ENCODE results near the gene JADE3. TPM values are rescaled to one million over a fixed set of nuclear protein-coding genes. Genes with fewer than 3 reads are reported as not detected.

Gene JADE3
- total and polyA plus RNA-seq, 2 donors (not counting 1 experiment from before 2014, with no cell fraction given): 5.1 to 5.3 TPM

DNA sequence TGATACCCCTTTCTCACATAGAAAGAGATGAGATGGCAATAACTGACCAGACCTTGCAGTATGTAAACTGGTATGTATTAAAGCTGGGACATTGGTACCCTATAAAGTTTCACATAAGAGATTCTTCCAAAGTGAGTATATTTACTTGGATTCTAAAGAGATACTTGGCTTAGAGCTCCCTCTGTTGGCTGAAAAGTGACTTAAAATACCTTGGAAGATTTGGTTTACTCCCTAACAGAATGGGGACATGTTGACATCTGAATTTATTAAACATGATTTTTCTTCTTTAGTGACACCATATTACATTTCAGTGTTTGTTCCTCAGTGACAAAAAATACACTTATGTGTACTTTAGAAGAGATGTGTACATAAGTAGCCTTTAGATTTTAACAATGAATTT lies 118.1 kb downstream of the JADE3 start:
- Histone ChIP-seq H3K4me1 (ENCODE audit: control insufficient read depth, extremely low read depth, insufficient read depth, low read length) (no peaks in the 10 kb centered on the region), H3K36me3 (ENCODE audit: control insufficient read depth, insufficient read depth, low read length) (no peaks in the 10 kb centered on the region), H3K9ac (ENCODE audit: insufficient read depth, low read length) (no peak overlapping the region), H3K9me3 (ENCODE audit: control insufficient read depth, insufficient read depth, low read depth, low read length) (no peaks in the 10 kb centered on the region), H3K79me2 (ENCODE audit: control insufficient read depth, insufficient read depth, low read length) (no peaks in the 10 kb centered on the region), H2AFZ (ENCODE audit: low read length) (no peak overlapping the region), H3K27me3 (ENCODE audit: control insufficient read depth, insufficient read depth, low read length) (no peaks in the 10 kb centered on the region), H3K27ac (ENCODE audit: insufficient read depth, low read length) (no peak overlapping the region), H3K4me2 (ENCODE audit: extremely low read depth, insufficient read depth, low read length) (no peak overlapping the region), H4K20me1 (ENCODE audit: control insufficient read depth, extremely low read depth, insufficient read depth, low read length) (no peaks in the 10 kb centered on the region), H3K4me3 (replicated peaks in 1 of 4; ENCODE audit: control extremely low read depth in 1 of 4, insufficient read depth in 1 of 4, low read depth in 3 of 4, low read length in 4 of 4) (no peak overlapping the region)
- TF ChIP-seq, protein P1, sequence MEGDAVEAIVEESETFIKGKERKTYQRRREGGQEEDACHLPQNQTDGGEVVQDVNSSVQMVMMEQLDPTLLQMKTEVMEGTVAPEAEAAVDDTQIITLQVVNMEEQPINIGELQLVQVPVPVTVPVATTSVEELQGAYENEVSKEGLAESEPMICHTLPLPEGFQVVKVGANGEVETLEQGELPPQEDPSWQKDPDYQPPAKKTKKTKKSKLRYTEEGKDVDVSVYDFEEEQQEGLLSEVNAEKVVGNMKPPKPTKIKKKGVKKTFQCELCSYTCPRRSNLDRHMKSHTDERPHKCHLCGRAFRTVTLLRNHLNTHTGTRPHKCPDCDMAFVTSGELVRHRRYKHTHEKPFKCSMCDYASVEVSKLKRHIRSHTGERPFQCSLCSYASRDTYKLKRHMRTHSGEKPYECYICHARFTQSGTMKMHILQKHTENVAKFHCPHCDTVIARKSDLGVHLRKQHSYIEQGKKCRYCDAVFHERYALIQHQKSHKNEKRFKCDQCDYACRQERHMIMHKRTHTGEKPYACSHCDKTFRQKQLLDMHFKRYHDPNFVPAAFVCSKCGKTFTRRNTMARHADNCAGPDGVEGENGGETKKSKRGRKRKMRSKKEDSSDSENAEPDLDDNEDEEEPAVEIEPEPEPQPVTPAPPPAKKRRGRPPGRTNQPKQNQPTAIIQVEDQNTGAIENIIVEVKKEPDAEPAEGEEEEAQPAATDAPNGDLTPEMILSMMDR (conservative IDR thresholded peaks at IDR 0.05 in 1 of 2, IDR thresholded peaks at IDR 0.05 in 1 of 2; ENCODE audit: low read depth in 1 of 2, low read length in 2 of 2): peak; percentile 14 to 42
- TF ChIP-seq EZH2 (IDR thresholded peaks at IDR 0.05; ENCODE audit: low read length, missing control alignments): no peak
- DNase-seq (ENCODE audit: low read depth in 2 of 2): peak; percentile 50 to 80

DNA sequence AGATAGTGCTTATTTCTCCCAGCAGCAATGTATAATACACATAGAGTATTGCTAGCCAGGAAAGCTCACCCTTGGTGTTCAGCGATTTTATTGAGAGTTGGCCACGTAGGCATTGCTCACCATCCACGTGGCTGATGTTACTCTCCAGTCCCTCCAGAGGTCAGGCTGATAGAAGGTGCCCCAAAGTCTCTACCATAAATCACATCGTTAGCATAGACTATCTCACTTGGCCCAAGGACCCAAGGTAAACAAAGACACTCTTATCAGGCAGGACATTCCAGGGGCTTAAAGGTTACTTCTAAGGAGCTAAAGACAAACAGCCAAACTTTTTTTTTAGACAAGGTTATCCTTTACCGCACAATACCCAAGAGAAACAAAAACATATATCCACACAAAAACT lies 135.8 kb downstream of the JADE3 start:
- Histone ChIP-seq H3K36me3 (ENCODE audit: control insufficient read depth, insufficient read depth, low read length) (no peaks in the 10 kb centered on the region), H3K9ac (ENCODE audit: insufficient read depth, low read length) (no peak overlapping the region), H3K27ac (ENCODE audit: insufficient read depth, low read length) (no peak overlapping the region), H3K9me3 (ENCODE audit: control insufficient read depth, insufficient read depth, low read depth, low read length) (no peaks in the 10 kb centered on the region), H2AFZ (ENCODE audit: low read length) (no peak overlapping the region), H3K27me3 (ENCODE audit: control insufficient read depth, insufficient read depth, low read length) (no peaks in the 10 kb centered on the region), H3K4me3 (replicated peaks in 1 of 4; ENCODE audit: control extremely low read depth in 1 of 4, insufficient read depth in 1 of 4, low read depth in 3 of 4, low read length in 4 of 4) (no peak overlapping the region), H3K4me2 (ENCODE audit: extremely low read depth, insufficient read depth, low read length) (no peak overlapping the region), H4K20me1 (ENCODE audit: control insufficient read depth, extremely low read depth, insufficient read depth, low read length) (no peaks in the 10 kb centered on the region), H3K4me1 (ENCODE audit: control insufficient read depth, extremely low read depth, insufficient read depth, low read length) (no peaks in the 10 kb centered on the region), H3K79me2 (ENCODE audit: control insufficient read depth, insufficient read depth, low read length) (no peaks in the 10 kb centered on the region)
- peak in 1 of 2 donors; percentile 6 for DNase-seq (ENCODE audit: low read depth in 2 of 2)
- TF ChIP-seq, protein P1 (conservative IDR thresholded peaks at IDR 0.05 in 1 of 2, IDR thresholded peaks at IDR 0.05 in 1 of 2; ENCODE audit: low read depth in 1 of 2, low read length in 2 of 2): no peak
- TF ChIP-seq EZH2 (IDR thresholded peaks at IDR 0.05; ENCODE audit: low read length, missing control alignments): no peak

DNA sequence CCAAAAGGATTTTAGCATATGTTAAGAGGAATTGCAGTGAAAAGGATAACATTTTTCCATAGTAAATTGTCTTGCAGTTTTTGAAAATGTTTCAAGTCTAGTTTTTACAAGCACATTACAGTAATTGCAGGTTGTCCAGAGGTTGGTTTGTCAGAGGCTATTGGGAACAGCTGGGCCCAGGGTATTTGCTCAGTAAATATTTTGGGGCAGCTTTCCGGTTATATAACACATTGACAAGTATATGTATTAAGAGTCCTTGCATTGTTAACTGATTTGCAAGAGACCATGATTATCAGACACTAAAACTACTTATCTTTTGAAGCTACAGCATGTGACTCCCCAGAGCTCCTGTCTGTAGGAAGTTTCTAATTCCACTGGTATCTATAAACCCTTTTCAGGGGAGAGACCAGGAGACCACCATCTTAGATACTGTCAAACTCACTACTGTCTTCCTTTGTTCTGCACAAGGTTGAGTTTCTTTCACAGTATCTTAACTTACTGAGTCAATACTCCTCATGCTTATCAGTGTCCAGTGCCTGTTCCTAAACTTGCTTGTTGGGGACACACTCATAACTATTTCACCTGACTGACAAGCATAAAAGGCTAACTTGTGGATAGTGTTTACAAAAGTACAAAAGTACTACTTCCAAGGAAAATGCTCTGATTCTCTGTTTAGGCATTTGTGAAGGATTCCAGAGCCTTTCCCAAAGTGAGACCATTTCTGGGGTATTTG lies 147.1 kb downstream of the JADE3 start:
- Histone ChIP-seq H3K79me2 (ENCODE audit: control insufficient read depth, insufficient read depth, low read length) (no peaks in the 10 kb centered on the region), H3K4me2 (ENCODE audit: extremely low read depth, insufficient read depth, low read length) (no peak overlapping the region), H2AFZ (ENCODE audit: low read length) (no peak overlapping the region), H3K27me3 (ENCODE audit: control insufficient read depth, insufficient read depth, low read length) (no peaks in the 10 kb centered on the region), H3K27ac (ENCODE audit: insufficient read depth, low read length) (no peak overlapping the region), H4K20me1 (ENCODE audit: control insufficient read depth, extremely low read depth, insufficient read depth, low read length) (no peaks in the 10 kb centered on the region), H3K9ac (ENCODE audit: insufficient read depth, low read length) (no peak overlapping the region), H3K4me3 (replicated peaks in 1 of 4; ENCODE audit: control extremely low read depth in 1 of 4, insufficient read depth in 1 of 4, low read depth in 3 of 4, low read length in 4 of 4) (no peak overlapping the region), H3K4me1 (ENCODE audit: control insufficient read depth, extremely low read depth, insufficient read depth, low read length) (no peaks in the 10 kb centered on the region), H3K36me3 (ENCODE audit: control insufficient read depth, insufficient read depth, low read length) (no peaks in the 10 kb centered on the region), H3K9me3 (ENCODE audit: control insufficient read depth, insufficient read depth, low read depth, low read length) (no peaks in the 10 kb centered on the region)
- DNase-seq (ENCODE audit: low read depth in 2 of 2): no peak
- TF ChIP-seq, protein P1 (conservative IDR thresholded peaks at IDR 0.05 in 1 of 2, IDR thresholded peaks at IDR 0.05 in 1 of 2; ENCODE audit: low read depth in 1 of 2, low read length in 2 of 2): no peak
- no peak for TF ChIP-seq EZH2 (IDR thresholded peaks at IDR 0.05; ENCODE audit: low read length, missing control alignments)

Measured in fibroblast of lung (primary cell).